ENCODE results near the gene IL5. TPM values are rescaled to one million over a fixed set of nuclear protein-coding genes. Genes with fewer than 3 reads are reported as not detected.
"Not testable (repeated sequence)": the region's sequence is repeated elsewhere in the genome, so short reads cannot be mapped to it uniquely, and the experiment has no call there.

Gene IL5
- total RNA-seq, 1 donor from 2014 or later = not detected

DNA sequence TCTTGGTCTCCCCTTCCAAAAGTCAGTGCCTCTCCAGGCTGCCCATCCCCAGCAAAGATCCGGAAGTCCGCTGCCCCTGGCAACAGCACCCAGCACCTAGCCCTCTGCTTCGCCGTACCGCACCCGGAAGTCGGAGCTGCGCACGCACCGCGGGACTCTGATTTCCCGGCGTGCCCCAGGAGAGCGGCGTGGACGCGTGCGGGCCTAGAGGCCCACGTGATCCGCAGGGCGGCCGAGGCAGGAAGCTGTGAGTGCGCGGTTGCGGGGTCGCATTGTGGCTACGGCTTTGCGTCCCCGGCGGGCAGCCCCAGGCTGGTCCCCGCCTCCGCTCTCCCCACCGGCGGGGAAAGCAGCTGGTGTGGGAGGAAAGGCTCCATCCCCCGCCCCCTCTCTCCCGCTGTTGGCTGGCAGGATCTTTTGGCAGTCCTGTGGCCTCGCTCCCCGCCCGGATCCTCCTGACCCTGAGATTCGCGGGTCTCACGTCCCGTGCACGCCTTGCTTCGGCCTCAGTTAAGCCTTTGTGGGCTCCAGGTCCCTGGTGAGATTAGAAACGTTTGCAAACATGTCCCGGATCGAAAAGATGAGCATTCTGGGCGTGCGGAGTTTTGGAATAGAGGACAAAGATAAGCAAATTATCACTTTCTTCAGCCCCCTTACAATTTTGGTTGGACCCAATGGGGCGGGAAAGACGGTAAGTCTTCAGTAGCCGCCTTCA, 13.6 kb upstream of the IL5 start, which contains the start of gene RAD50:
TSS of gene RAD50 (plus strand) at position 215 of the 715 bp plus-strand sequence. CDS start at position 563, 348 bp downstream.
- no peaks in the 10 kb centered on the region for H3K36me3 Mint-ChIP-seq (ENCODE audit: low read depth)
- peak within 1 kb of the TSS; percentile 99 for H3K27ac Mint-ChIP-seq (ENCODE audit: unreplicated experiment)
- peak within 1 kb of the TSS; percentile 93 for H3K4me3 Mint-ChIP-seq
- DNase-seq (ENCODE audit: low read depth, low spot score) = peak; percentile 76
- TF ChIP-seq, protein P1, sequence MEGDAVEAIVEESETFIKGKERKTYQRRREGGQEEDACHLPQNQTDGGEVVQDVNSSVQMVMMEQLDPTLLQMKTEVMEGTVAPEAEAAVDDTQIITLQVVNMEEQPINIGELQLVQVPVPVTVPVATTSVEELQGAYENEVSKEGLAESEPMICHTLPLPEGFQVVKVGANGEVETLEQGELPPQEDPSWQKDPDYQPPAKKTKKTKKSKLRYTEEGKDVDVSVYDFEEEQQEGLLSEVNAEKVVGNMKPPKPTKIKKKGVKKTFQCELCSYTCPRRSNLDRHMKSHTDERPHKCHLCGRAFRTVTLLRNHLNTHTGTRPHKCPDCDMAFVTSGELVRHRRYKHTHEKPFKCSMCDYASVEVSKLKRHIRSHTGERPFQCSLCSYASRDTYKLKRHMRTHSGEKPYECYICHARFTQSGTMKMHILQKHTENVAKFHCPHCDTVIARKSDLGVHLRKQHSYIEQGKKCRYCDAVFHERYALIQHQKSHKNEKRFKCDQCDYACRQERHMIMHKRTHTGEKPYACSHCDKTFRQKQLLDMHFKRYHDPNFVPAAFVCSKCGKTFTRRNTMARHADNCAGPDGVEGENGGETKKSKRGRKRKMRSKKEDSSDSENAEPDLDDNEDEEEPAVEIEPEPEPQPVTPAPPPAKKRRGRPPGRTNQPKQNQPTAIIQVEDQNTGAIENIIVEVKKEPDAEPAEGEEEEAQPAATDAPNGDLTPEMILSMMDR (conservative IDR thresholded peaks at IDR 0.05) = no peak
- no peaks in the 10 kb centered on the region for H3K27me3 Mint-ChIP-seq (ENCODE audit: low read depth)
- H3K9me3 Mint-ChIP-seq = peaks cover 3% of the 10 kb centered on the region
- peaks cover 33% of the 10 kb centered on the region for H3K4me1 Mint-ChIP-seq

DNA sequence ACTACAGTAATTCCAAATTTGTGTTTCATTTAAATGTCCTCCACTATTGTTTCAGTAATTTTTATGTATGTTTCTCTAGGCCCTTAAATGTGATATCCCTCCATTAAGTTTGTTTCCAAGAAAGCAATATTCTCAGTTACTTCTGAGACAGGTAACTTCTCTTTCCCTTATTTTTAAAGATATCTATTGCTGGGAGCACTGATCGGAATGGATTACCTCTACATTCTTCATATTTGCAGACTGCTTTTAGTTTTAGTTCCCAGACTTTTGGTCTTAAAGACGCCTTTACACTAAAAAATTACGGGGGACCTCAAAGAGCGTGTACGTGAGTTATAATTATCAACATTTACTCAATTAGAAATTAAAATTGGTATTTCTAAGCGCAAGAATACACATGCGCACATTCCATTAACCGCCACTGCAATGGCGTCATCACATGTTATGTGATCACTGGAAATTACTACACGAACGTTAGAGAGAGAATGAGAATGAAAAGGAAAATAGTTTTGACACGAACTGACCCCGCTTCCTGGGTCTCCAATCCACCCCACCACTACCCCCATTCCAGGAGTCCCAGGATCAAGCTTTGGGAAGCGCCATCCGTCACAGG, 12.9 kb upstream of the IL5 start:
- H3K27ac Mint-ChIP-seq (ENCODE audit: unreplicated experiment) = peak overlapping the region; percentile 95
- H3K36me3 Mint-ChIP-seq (ENCODE audit: low read depth) = no peaks in the 10 kb centered on the region
- H3K9me3 Mint-ChIP-seq = peaks cover 3% of the 10 kb centered on the region
- TF ChIP-seq, protein P1 (conservative IDR thresholded peaks at IDR 0.05) = no peak
- peaks cover 33% of the 10 kb centered on the region for H3K4me1 Mint-ChIP-seq
- peak overlapping the region; percentile 93 for H3K4me3 Mint-ChIP-seq
- no peaks in the 10 kb centered on the region for H3K27me3 Mint-ChIP-seq (ENCODE audit: low read depth)
- no peak for DNase-seq (ENCODE audit: low read depth, low spot score)

DNA sequence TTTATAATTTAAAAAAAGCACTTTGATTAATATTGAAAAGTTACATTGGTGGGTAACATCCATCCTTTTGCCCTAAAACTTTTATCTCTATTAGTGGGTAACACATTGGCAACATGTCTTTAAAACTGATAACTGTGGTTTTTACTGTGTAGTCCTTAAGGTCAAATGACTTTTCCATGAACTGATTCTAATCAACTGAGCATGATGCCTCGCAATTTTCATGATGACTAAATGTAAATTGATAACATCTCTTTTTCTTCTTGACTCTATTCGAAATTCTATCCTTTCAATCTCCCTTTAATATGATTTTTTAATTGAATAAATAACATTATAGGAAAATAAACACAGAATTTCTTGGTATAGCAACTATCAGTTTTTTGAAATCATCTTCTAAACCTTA, 6.3 kb upstream of the IL5 start:
- H3K4me3 Mint-ChIP-seq = no peak overlapping the region
- H3K27me3 Mint-ChIP-seq (ENCODE audit: low read depth) = peaks cover 2% of the 10 kb centered on the region
- TF ChIP-seq, protein P1 (conservative IDR thresholded peaks at IDR 0.05) = no peak
- H3K4me1 Mint-ChIP-seq = no peaks in the 10 kb centered on the region
- DNase-seq (ENCODE audit: low read depth, low spot score) = no peak
- H3K9me3 Mint-ChIP-seq = no peaks in the 10 kb centered on the region
- H3K36me3 Mint-ChIP-seq (ENCODE audit: low read depth) = no peaks in the 10 kb centered on the region
- H3K27ac Mint-ChIP-seq (ENCODE audit: unreplicated experiment) = no peak overlapping the region

DNA sequence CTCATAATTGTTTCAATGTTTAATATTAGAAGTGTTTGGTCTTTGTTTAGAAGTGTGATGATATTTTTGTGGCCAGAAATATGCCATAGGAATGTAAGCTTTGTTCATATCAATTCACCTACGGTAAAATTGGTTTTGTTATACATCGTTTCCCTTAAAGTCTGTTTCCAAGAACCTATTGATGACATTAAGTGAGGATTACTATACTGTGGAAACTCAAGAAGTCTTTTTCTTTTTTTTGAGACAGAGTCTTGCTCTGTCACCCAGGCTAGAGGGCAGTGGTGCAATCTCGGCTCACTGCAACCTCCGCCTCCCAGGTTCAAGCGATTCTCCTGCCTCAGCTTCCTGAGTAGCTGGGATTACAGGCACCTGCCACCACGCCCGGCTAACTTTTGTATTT, 5.5 kb upstream of the IL5 start:
- not testable (repeated sequence) for H3K27ac Mint-ChIP-seq (ENCODE audit: unreplicated experiment); H3K4me3 Mint-ChIP-seq; DNase-seq (ENCODE audit: low read depth, low spot score); H3K4me1 Mint-ChIP-seq; H3K9me3 Mint-ChIP-seq; H3K27me3 Mint-ChIP-seq (ENCODE audit: low read depth); H3K36me3 Mint-ChIP-seq (ENCODE audit: low read depth)

DNA sequence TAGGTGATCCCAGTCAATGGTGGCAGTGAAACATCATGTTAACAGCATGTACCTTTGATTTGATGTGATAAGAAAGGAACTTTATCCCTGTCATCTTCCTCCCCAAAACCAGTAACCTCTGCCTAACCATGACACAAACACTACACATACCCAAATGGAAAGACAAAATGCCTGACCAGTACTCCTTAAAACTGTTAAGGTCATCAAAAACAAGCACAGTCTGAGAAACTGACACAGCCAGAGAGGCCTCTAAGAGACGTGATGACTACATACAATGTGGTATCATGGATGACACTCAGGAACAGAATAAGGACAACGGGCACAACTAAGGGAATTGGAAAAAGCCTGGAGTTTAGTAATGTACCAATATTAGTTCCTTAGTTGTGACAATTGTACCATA, 3.9 kb upstream of the IL5 start:
- Mint-ChIP-seq H3K4me1 (no peaks in the 10 kb centered on the region), H3K9me3 (no peaks in the 10 kb centered on the region), H3K27me3 (ENCODE audit: low read depth) (peaks cover 2% of the 10 kb centered on the region), H3K36me3 (ENCODE audit: low read depth) (no peaks in the 10 kb centered on the region), H3K27ac (ENCODE audit: unreplicated experiment) (no peak overlapping the region), H3K4me3 (no peak overlapping the region)
- no peak for DNase-seq (ENCODE audit: low read depth, low spot score)
- TF ChIP-seq, protein P1 (conservative IDR thresholded peaks at IDR 0.05) = no peak

DNA sequence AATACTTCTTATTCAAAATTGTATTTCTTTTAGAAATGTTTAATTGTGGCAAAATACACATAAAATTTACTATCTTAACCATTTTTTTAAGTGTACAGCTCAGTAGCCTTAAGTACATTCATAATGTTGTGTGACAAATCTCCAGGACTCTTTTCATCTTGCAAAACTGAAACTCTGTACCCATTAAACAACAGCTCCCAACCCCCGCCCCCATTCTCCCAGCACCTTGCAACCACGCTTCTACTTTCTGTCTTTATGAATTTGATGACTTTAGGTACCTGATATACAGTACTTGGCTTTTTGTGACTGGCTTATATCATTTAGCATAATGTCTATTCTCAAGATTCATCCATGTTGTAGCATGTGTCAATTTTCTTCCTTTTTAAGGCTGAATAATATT, 2.8 kb upstream of the IL5 start:
- DNase-seq (ENCODE audit: low read depth, low spot score) = no peak
- no peak overlapping the region for H3K4me3 Mint-ChIP-seq
- H3K27ac Mint-ChIP-seq (ENCODE audit: unreplicated experiment) = no peak overlapping the region
- H3K4me1 Mint-ChIP-seq = no peaks in the 10 kb centered on the region
- H3K9me3 Mint-ChIP-seq = no peaks in the 10 kb centered on the region
- no peaks in the 10 kb centered on the region for H3K36me3 Mint-ChIP-seq (ENCODE audit: low read depth)
- TF ChIP-seq, protein P1 (conservative IDR thresholded peaks at IDR 0.05) = no peak
- H3K27me3 Mint-ChIP-seq (ENCODE audit: low read depth) = peaks cover 2% of the 10 kb centered on the region
